HEK293 (cell line): ENCODE measurements around the gene TMEM259.

Source experiments
- BCL11B ChIP-seq: fragments of 450-650 bp; formaldehyde crosslinking; IDR thresholded peaks from 2 replicates; pipeline ENCODE4 v1.5.1; 2016; ENCODE audit warnings: low read depth, missing biosample characterization, missing genetic modification characterization
- BCL6B ChIP-seq: fragments of 450-650 bp; formaldehyde crosslinking; IDR thresholded peaks from 2 replicates; pipeline ENCODE4 v1.5.1; 2017; ENCODE audit warnings: missing biosample characterization, missing genetic modification characterization
- INSM2 ChIP-seq: fragments of 450-650 bp; formaldehyde crosslinking; IDR thresholded peaks from 2 replicates; pipeline ENCODE4 v1.5.1; 2016; ENCODE audit warnings: missing biosample characterization, missing genetic modification characterization
- PRDM6 ChIP-seq: fragments of 450-650 bp; formaldehyde crosslinking; IDR thresholded peaks from 2 replicates; pipeline ENCODE4 v1.5.1; 2017; ENCODE audit warnings: missing biosample characterization, missing genetic modification characterization
- SCRT2 ChIP-seq: fragments of 450-650 bp; formaldehyde crosslinking; IDR thresholded peaks from 2 replicates; pipeline ENCODE4 v1.5.1; 2016; ENCODE audit warnings: missing biosample characterization, missing genetic modification characterization
- SP2 ChIP-seq: fragments of 450-650 bp; formaldehyde crosslinking; IDR thresholded peaks from 2 replicates; pipeline ENCODE4 v1.5.1; 2016; ENCODE audit warnings: missing biosample characterization, missing genetic modification characterization
- TSHZ1 ChIP-seq: fragments of 450-650 bp; formaldehyde crosslinking; IDR thresholded peaks from 2 replicates; pipeline ENCODE4 v1.5.1; 2016; ENCODE audit warnings: missing biosample characterization, missing genetic modification characterization, borderline replicate concordance
- ZBTB48 ChIP-seq: fragments of 450-650 bp; formaldehyde crosslinking; IDR thresholded peaks from 2 replicates; pipeline ENCODE4 v1.5.1; 2016; ENCODE audit warnings: missing biosample characterization, missing genetic modification characterization
- ZFHX2 ChIP-seq: fragments of 450-650 bp; formaldehyde crosslinking; conservative IDR thresholded peaks from 2 replicates; pipeline ENCODE4 v1.5.1; 2016; ENCODE audit warnings: missing biosample characterization, missing genetic modification characterization
- ZIC2 ChIP-seq: fragments of 450-650 bp; formaldehyde crosslinking; IDR thresholded peaks from 2 replicates; pipeline ENCODE4 v1.5.1; 2016; ENCODE audit warnings: missing biosample characterization, missing genetic modification characterization
- ZNF18 ChIP-seq: fragments of 450-650 bp; formaldehyde crosslinking; IDR thresholded peaks from 2 replicates; pipeline ENCODE4 v1.5.1; 2016; ENCODE audit warnings: missing biosample characterization, missing genetic modification characterization
- ZNF280D ChIP-seq: fragments of 450-650 bp; formaldehyde crosslinking; IDR thresholded peaks from 2 replicates; pipeline ENCODE4 v1.5.1; 2016; ENCODE audit warnings: missing biosample characterization, missing genetic modification characterization
- ZNF324 ChIP-seq: fragments of 450-650 bp; formaldehyde crosslinking; IDR thresholded peaks from 2 replicates; pipeline ENCODE4 v1.5.1; 2016; ENCODE audit warnings: missing biosample characterization, missing genetic modification characterization
- ZNF423 ChIP-seq: fragments of 450-650 bp; formaldehyde crosslinking; IDR thresholded peaks from 2 replicates; pipeline ENCODE4 v1.5.1; 2016; ENCODE audit warnings: missing biosample characterization, missing genetic modification characterization
- ZNF449 ChIP-seq: fragments of 450-650 bp; formaldehyde crosslinking; IDR thresholded peaks from 2 replicates; pipeline ENCODE4 v1.5.1; 2017; ENCODE audit warnings: missing biosample characterization, mild to moderate bottlenecking, missing genetic modification characterization, moderate library complexity
- ZNF48 ChIP-seq: fragments of 450-650 bp; formaldehyde crosslinking; IDR thresholded peaks from 2 replicates; pipeline ENCODE4 v1.5.1; 2016; ENCODE audit warnings: missing biosample characterization, missing genetic modification characterization
- ZNF529 ChIP-seq: fragments of 450-650 bp; formaldehyde crosslinking; IDR thresholded peaks from 2 replicates; pipeline ENCODE4 v1.5.1; 2017; ENCODE audit warnings: missing genetic modification characterization, missing biosample characterization; ENCODE audit not compliant: insufficient replicate concordance
- ZNF530 ChIP-seq: fragments of 450-650 bp; formaldehyde crosslinking; IDR thresholded peaks from 2 replicates; pipeline ENCODE4 v1.5.1; 2016; ENCODE audit warnings: low read depth, missing biosample characterization, missing genetic modification characterization
- ZNF600 ChIP-seq: fragments of 450-650 bp; formaldehyde crosslinking; IDR thresholded peaks from 2 replicates; pipeline ENCODE4 v1.5.1; 2016; ENCODE audit warnings: missing biosample characterization, missing genetic modification characterization
- ZNF626 ChIP-seq: fragments of 450-650 bp; sonication (Bioruptor Pico); formaldehyde crosslinking; IDR thresholded peaks from 2 replicates; pipeline ENCODE4 v1.5.1; 2018; ENCODE audit warnings: missing biosample characterization, missing genetic modification characterization, inconsistent platforms
- ZNF654 ChIP-seq: fragments of 450-650 bp; formaldehyde crosslinking; IDR thresholded peaks from 2 replicates; pipeline ENCODE4 v1.5.1; 2016; ENCODE audit warnings: low read depth, missing biosample characterization, missing genetic modification characterization
- ZNF658 ChIP-seq: fragments of 450-650 bp; formaldehyde crosslinking; IDR thresholded peaks from 2 replicates; pipeline ENCODE4; 2016; ENCODE audit warnings: missing biosample characterization, missing genetic modification characterization
- ZNF785 ChIP-seq: fragments of 450-650 bp; formaldehyde crosslinking; IDR thresholded peaks from 2 replicates; pipeline ENCODE4 v1.5.1; 2016; ENCODE audit warnings: missing biosample characterization, missing genetic modification characterization
- ZSCAN23 ChIP-seq: fragments of 450-650 bp; formaldehyde crosslinking; IDR thresholded peaks from 2 replicates; pipeline ENCODE4 v1.5.1; 2016; ENCODE audit warnings: missing biosample characterization, missing genetic modification characterization

TMEM259 gene

GRCh38 chr19:996051-996838 lies 24.7 kb downstream of the TMEM259 start (continued):
- TF ChIP-seq TSHZ1 (tag by site-specific recombination) (peak; percentile 84; the same call in 1 of the 2 replicates), ZBTB48 (peak; percentile 77; the same call in 1 of the 2 replicates), ZNF423 (tag by site-specific recombination) (peak; percentile 71; the same call in 1 of the 2 replicates), ZNF280D (tag by site-specific recombination) (peak; percentile 47; the same call in 1 of the 2 replicates), ZNF530 (tag by site-specific recombination) (no peak), ZNF654 (tag by site-specific recombination) (no peak), ZNF785 (tag by site-specific recombination) (peak; percentile 17; the same call in 1 of the 2 replicates), ZNF449 (tag by site-specific recombination) (peak; percentile 52), BCL6B (tag by site-specific recombination) (no peak), SP2 (peak; percentile 64), ZNF626 (tag by site-specific recombination) (no peak), ZIC2 (peak; percentile 98), BCL11B (tag by site-specific recombination) (peak; percentile 72), ZNF48 (tag by site-specific recombination) (no peak), ZFHX2 (peak; percentile 84), ZNF18 (tag by site-specific recombination) (peak; percentile 74), ZNF529 (tag by site-specific recombination) (no peak), INSM2 (tag by site-specific recombination) (peak; percentile 92), ZNF658 (no peak), ZSCAN23 (tag by site-specific recombination) (peak; percentile 78; the same call in 1 of the 2 replicates), ZNF324 (tag by site-specific recombination) (peak; percentile 95), PRDM6 (tag by site-specific recombination) (peak; percentile 41; the same call in 1 of the 2 replicates), ZNF600 (tag by site-specific recombination) (peak; percentile 99), SCRT2 (peak; percentile 88)
